C4-2B (cell line): ENCODE measurements around the gene FAM135A.
"Not testable (repeated sequence)": the region's sequence is repeated elsewhere in the genome, so short reads cannot be mapped to it uniquely, and the experiment has no call there.

Experiments used
- H3K27ac ChIP-seq: fragments of 450-650 bp; 2 replicates; pipeline ENCODE4 v1.5.1; 2017
- ZFX ChIP-seq: fragments of 450-650 bp; IDR thresholded peaks from 2 replicates; pipeline ENCODE4 v1.6.1; 2017
- TF ChIP-seq, protein P1 (sequence below): fragments of 450-650 bp; conservative IDR thresholded peaks from 2 replicates; pipeline ENCODE4 v1.5.1; 2017; ENCODE audit warnings: mild to moderate bottlenecking

The FAM135A gene

DNA sequence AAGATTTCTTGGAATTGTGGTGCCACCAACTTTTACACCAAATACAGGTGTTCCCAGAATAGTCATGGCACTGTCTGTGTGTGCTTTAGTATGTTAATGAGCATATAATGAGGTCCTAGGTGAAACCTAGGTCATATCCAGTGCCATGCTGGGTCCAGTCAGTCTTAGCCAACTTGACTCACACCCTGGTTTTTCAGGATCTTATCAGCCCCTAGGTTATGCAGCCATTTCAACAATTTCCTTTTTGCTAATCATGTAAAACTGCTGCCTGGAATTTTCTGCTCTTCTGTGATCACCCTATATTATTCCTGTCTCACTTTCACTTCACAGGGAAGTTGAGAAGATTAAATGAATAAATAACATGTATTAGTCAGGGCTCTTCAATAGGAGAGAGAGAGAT, 177.1 kb downstream of the FAM135A start:
- no peak for TF ChIP-seq ZFX
- TF ChIP-seq, protein P1, sequence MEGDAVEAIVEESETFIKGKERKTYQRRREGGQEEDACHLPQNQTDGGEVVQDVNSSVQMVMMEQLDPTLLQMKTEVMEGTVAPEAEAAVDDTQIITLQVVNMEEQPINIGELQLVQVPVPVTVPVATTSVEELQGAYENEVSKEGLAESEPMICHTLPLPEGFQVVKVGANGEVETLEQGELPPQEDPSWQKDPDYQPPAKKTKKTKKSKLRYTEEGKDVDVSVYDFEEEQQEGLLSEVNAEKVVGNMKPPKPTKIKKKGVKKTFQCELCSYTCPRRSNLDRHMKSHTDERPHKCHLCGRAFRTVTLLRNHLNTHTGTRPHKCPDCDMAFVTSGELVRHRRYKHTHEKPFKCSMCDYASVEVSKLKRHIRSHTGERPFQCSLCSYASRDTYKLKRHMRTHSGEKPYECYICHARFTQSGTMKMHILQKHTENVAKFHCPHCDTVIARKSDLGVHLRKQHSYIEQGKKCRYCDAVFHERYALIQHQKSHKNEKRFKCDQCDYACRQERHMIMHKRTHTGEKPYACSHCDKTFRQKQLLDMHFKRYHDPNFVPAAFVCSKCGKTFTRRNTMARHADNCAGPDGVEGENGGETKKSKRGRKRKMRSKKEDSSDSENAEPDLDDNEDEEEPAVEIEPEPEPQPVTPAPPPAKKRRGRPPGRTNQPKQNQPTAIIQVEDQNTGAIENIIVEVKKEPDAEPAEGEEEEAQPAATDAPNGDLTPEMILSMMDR, result no peak
- H3K27ac ChIP-seq, result no peak overlapping the region

DNA sequence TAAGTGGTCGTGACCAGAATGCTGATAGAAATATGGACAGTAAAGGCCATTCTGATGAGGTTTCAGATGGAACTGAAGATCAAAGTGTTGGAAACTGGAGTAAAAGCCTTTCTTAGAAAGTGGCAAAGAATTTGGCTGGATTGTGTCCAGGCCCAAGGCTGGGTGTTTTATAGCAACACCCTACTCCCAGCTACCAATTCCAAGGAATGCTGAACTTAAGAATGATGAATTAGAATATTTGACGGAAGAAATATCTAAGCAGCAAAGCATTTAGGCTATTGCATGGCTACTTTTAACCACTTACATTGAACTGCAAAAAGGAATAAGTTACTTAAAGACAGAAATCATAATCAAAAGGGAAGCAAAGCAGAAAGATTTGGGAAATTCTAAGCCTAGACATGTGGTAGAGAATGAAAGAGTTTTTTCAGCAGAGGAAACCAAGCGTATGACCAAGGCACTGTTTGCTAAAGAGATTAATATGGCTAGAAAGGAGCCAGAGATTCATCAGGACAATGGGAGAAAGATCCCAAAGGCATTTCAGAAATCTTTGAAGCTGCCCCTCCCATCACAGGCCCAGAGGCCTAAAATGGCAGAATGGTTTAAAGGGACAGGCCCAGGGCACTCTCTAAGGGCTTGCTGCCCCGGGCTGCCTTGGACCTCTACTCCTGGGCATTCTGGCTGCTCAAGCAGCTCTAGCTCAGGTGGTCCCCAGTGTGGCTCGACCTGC, 179.2 kb downstream of the FAM135A start:
- no peak overlapping the region for H3K27ac ChIP-seq
- TF ChIP-seq ZFX, result no peak

DNA sequence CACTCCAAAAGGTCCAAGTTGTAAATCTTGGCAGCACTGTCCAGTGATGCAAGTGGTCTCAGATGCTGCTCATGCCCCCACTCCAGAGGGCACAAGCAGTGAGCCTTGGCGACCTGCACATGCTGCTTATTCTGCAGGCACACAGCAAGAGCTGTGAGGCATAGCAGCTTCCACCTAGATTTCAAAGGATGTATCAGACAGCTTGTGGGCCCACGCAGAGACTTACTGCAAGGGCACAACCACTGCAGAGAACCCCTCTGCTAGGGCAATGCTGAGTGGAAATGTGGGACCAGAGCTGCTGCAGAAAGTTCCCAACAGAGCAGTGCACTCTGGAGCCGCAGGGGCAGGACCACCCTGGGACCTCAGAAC, 179.8 kb downstream of the FAM135A start:
- no peak for TF ChIP-seq ZFX
- TF ChIP-seq, protein P1, result no peak
- H3K27ac ChIP-seq, result no peak overlapping the region

DNA sequence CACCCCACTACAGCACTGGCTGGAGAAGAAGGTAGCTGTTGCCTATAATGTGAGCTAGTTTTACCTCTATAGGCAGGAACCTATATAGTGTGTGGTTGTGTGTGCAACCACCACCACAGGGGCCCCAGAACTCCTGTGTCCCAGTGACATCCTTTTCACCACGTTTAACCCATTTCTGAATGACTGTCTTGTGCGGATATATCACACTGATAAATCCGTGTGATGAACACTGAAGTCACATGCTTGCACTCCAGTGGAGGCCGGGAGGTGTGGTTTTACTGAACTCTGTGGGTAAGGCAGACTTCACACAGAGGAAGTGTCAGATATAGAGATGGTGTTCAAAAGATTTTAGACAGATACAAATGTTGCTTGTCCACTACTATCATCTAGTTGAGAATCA, 185.9 kb downstream of the FAM135A start:
- H3K27ac ChIP-seq, result no peak overlapping the region
- TF ChIP-seq, protein P1, result no peak
- TF ChIP-seq ZFX, result no peak

DNA sequence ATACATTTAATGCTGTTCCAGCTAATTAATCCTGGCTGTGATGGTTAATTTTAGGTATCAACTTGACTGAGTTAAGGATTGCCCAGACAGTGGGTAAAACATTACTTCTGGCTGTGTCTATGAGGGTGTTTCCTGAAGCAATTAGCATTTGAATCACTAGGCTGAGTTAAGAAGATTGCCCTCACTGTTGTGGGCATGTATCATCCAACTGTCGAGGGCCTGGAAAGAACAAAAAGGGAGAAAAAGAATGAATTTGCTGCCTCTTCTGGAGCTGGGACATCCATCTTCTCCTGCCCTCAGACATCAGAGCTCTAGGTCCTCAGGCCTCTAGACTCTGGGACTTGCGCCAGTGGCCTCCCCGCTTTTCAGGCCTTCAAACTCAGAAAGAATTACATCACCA, 187.7 kb downstream of the FAM135A start:
- TF ChIP-seq ZFX, result no peak
- TF ChIP-seq, protein P1, result no peak
- no peak overlapping the region for H3K27ac ChIP-seq

DNA sequence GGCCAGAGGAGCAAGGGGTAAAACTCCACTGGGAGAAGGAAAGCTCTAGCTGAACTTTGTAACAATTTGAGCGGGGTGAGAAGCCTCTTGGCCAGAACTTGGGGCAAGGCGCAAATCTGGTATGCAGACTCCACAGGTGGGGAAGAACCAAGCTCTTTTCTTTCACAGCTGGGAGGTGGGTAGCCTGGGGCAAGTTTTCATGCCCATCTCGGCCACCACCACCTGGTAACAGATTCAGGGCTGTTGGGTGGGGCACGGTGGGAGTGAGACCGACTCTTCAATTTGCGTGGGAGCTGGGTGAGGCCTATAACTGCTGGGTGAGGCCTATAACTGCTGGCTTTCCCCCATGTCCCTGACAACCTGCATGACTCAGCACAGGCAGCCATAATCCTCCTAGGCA, 190.9 kb downstream of the FAM135A start:
- no peak overlapping the region for H3K27ac ChIP-seq
- no peak for TF ChIP-seq ZFX
- TF ChIP-seq, protein P1, result no peak

DNA sequence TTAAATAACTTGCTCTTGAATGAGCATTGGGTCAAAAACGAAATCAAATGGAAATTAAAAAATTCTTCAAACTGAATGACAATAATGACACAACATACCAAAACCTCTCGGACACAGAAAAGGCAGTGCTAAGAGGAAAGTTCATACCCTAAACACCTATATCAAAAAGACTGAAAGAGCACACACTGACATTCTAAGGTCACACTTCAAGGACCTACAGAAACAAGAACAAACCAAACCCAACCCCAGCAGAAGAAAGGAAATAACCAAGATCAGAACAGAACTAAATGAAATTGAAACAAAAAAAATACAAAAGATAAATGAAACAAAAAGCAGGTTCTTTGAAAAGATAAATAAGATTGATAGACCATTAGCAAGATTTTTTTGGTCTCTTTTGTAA, 194.1 kb downstream of the FAM135A start:
- H3K27ac ChIP-seq, result not testable (repeated sequence)

DNA sequence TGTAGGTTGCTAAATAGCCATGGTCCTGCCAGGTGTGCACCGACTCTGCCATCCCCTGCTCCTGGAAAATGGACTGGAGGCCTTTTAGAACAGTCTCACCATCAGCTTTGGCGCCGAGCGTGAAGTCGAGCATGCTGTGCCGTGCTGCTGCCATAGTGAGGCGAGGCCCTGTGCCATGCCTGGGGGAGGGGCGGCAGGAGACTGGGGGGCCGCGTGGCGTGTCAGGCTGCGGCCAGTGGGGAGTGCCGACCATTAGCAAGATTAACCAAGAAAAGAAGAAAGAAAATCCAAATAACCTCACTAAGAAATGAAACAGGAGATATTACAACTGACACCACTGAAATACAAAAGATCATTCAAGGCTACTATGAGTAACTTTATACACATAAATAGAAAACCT, 195.9 kb downstream of the FAM135A start:
- H3K27ac ChIP-seq, result not testable (repeated sequence)
